ENCODE data around the gene HTR6.

HTR6 gene

GRCh38 chr1:19720973-19721372, 56.3 kb downstream of the HTR6 start:
- DNase-seq (ENCODE audit: low read depth in 2 of 2) = no peak

- no peak for DNase-seq (ENCODE audit: low read depth in 2 of 2)
These were observed 59.2 kb downstream of the HTR6 start for GRCh38 chr1:19723874-19724273.

- DNase-seq (ENCODE audit: low read depth in 2 of 2) = no peak
These were observed 60.9 kb downstream of the HTR6 start for GRCh38 chr1:19725606-19726005.

- DNase-seq (ENCODE audit: low read depth in 2 of 2) = no peak
These were observed 63.9 kb downstream of the HTR6 start for GRCh38 chr1:19728413-19729145.

GRCh38 chr1:19730232-19730631, 65.6 kb downstream of the HTR6 start:
- DNase-seq (ENCODE audit: low read depth in 2 of 2) = no peak

Data from stimulated activated CD8-positive, alpha-beta memory T cell treated with anti-CD3 and anti-CD28 coated beads, Interleukin-15, amount 100 ng/mL, for 4 hours (primary cell).